ENCODE results near the gene DNAJB6.

DNAJB6 gene

GRCh38 chr7:157442993-157443831, 106.4 kb downstream of the DNAJB6 start:
- no peak for TF ChIP-seq GATA3 (IDR thresholded peaks at IDR 0.05; ENCODE audit: low read depth, low read length)
- TF ChIP-seq GATA2 (IDR thresholded peaks at IDR 0.05; ENCODE audit: low read depth, low read length), result no peak

GRCh38 chr7:157444011-157444842, 107.4 kb downstream of the DNAJB6 start:
- TF ChIP-seq GATA3 (IDR thresholded peaks at IDR 0.05; ENCODE audit: low read depth, low read length) (no peak), GATA2 (IDR thresholded peaks at IDR 0.05; ENCODE audit: low read depth, low read length) (no peak)

- TF ChIP-seq GATA3 (IDR thresholded peaks at IDR 0.05; ENCODE audit: low read depth, low read length), result no peak
- TF ChIP-seq GATA2 (IDR thresholded peaks at IDR 0.05; ENCODE audit: low read depth, low read length), result no peak
Measured at GRCh38 chr7:157444843-157445135, 108.0 kb downstream of the DNAJB6 start.

GRCh38 chr7:157445246-157445955, 108.6 kb downstream of the DNAJB6 start:
- TF ChIP-seq GATA3 (IDR thresholded peaks at IDR 0.05; ENCODE audit: low read depth, low read length) (no peak), GATA2 (IDR thresholded peaks at IDR 0.05; ENCODE audit: low read depth, low read length) (no peak)

GRCh38 chr7:157445956-157446295, 109.1 kb downstream of the DNAJB6 start:
- TF ChIP-seq GATA3 (IDR thresholded peaks at IDR 0.05; ENCODE audit: low read depth, low read length) (no peak), GATA2 (IDR thresholded peaks at IDR 0.05; ENCODE audit: low read depth, low read length) (no peak)

GRCh38 chr7:157446322-157446721, 109.5 kb downstream of the DNAJB6 start:
- TF ChIP-seq GATA2 (IDR thresholded peaks at IDR 0.05; ENCODE audit: low read depth, low read length) (no peak), GATA3 (IDR thresholded peaks at IDR 0.05; ENCODE audit: low read depth, low read length) (no peak)

GRCh38 chr7:157457355-157458253, 120.8 kb downstream of the DNAJB6 start:
- TF ChIP-seq GATA2 (IDR thresholded peaks at IDR 0.05; ENCODE audit: low read depth, low read length) (no peak), GATA3 (IDR thresholded peaks at IDR 0.05; ENCODE audit: low read depth, low read length) (no peak)

- TF ChIP-seq GATA3 (IDR thresholded peaks at IDR 0.05; ENCODE audit: low read depth, low read length) (no peak), GATA2 (IDR thresholded peaks at IDR 0.05; ENCODE audit: low read depth, low read length) (no peak)
Measured at GRCh38 chr7:157458254-157458633, 121.4 kb downstream of the DNAJB6 start.

GRCh38 chr7:157459966-157460365, 123.2 kb downstream of the DNAJB6 start:
- TF ChIP-seq GATA2 (IDR thresholded peaks at IDR 0.05; ENCODE audit: low read depth, low read length) (no peak), GATA3 (IDR thresholded peaks at IDR 0.05; ENCODE audit: low read depth, low read length) (no peak)

- TF ChIP-seq GATA2 (IDR thresholded peaks at IDR 0.05; ENCODE audit: low read depth, low read length) (no peak), GATA3 (IDR thresholded peaks at IDR 0.05; ENCODE audit: low read depth, low read length) (no peak)
Measured at GRCh38 chr7:157460721-157461120, 123.9 kb downstream of the DNAJB6 start.

- TF ChIP-seq GATA3 (IDR thresholded peaks at IDR 0.05; ENCODE audit: low read depth, low read length) (no peak), GATA2 (IDR thresholded peaks at IDR 0.05; ENCODE audit: low read depth, low read length) (no peak)
Measured at GRCh38 chr7:157461573-157462418, 125.0 kb downstream of the DNAJB6 start.

GRCh38 chr7:157462419-157462771, 125.6 kb downstream of the DNAJB6 start:
- TF ChIP-seq GATA3 (IDR thresholded peaks at IDR 0.05; ENCODE audit: low read depth, low read length), result no peak
- TF ChIP-seq GATA2 (IDR thresholded peaks at IDR 0.05; ENCODE audit: low read depth, low read length), result no peak

- TF ChIP-seq GATA3 (IDR thresholded peaks at IDR 0.05; ENCODE audit: low read depth, low read length), result no peak
- no peak for TF ChIP-seq GATA2 (IDR thresholded peaks at IDR 0.05; ENCODE audit: low read depth, low read length)
Measured at GRCh38 chr7:157462840-157463239, 126.0 kb downstream of the DNAJB6 start.
